ENCODE measurements around the gene MAGEA10. TPM values are rescaled to one million over a fixed set of nuclear protein-coding genes. Genes with fewer than 3 reads are reported as not detected.

Gene MAGEA10
- polyA plus RNA-seq, 3 donors, result not detected

DNA sequence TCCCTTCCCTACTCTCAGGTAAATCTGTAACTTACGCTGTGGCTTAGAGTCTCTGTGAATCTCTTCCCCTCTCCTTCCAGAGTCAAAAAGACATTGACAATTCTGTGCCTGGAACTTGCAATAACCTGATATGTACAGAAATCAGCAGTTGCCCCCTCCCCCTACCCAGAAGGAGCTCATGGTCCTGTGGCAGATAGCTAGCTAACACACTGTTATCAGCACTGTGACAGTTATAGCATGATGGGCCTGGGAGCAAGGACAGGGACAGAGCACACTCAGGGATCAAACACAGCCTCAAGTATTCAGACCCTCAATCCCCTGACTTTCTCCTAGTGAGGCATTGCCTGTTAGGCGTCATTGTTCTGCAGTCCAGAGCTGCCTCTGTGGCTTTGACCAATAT, 18.7 kb upstream of the MAGEA10 start:
- no peaks in the 10 kb centered on the region for H4K20me1 ChIP-seq (ENCODE audit: insufficient read depth, low read length)
- no peak overlapping the region for H3K9ac ChIP-seq (ENCODE audit: insufficient read depth, low read length, poor library complexity, severe bottlenecking)
- H3K4me2 ChIP-seq (replicated peaks; ENCODE audit: extremely low read depth, low read length, poor library complexity, severe bottlenecking), result no peak overlapping the region
- no peaks in the 10 kb centered on the region for H3K79me2 ChIP-seq (ENCODE audit: insufficient read depth, low read length)
- no peak overlapping the region for H2AFZ ChIP-seq (ENCODE audit: insufficient read depth, low read depth, low read length, poor library complexity, severe bottlenecking)
- no peak overlapping the region for H3K4me3 ChIP-seq (replicated peaks in 1 of 3; ENCODE audit: low read depth in 2 of 3, low read length in 3 of 3)
- 60% methylated on average over 1 of the region's 2 CpGs for WGBS (ENCODE audit: insufficient coverage)
- H3K4me1 Mint-ChIP-seq, result no peaks in the 10 kb centered on the region
- no peaks in the 10 kb centered on the region for H3K27me3 Mint-ChIP-seq (ENCODE audit: low read depth in 3 of 3)
- H3K4me3 Mint-ChIP-seq, result no peak overlapping the region
- no peaks in the 10 kb centered on the region for H3K27me3 ChIP-seq (ENCODE audit: control insufficient read depth in 2 of 2, insufficient read depth in 2 of 2, low read length in 2 of 2)
- TF ChIP-seq, protein P1, sequence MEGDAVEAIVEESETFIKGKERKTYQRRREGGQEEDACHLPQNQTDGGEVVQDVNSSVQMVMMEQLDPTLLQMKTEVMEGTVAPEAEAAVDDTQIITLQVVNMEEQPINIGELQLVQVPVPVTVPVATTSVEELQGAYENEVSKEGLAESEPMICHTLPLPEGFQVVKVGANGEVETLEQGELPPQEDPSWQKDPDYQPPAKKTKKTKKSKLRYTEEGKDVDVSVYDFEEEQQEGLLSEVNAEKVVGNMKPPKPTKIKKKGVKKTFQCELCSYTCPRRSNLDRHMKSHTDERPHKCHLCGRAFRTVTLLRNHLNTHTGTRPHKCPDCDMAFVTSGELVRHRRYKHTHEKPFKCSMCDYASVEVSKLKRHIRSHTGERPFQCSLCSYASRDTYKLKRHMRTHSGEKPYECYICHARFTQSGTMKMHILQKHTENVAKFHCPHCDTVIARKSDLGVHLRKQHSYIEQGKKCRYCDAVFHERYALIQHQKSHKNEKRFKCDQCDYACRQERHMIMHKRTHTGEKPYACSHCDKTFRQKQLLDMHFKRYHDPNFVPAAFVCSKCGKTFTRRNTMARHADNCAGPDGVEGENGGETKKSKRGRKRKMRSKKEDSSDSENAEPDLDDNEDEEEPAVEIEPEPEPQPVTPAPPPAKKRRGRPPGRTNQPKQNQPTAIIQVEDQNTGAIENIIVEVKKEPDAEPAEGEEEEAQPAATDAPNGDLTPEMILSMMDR (IDR thresholded peaks at IDR 0.05), result no peak
- H3K36me3 Mint-ChIP-seq, result no peaks in the 10 kb centered on the region
- no peaks in the 10 kb centered on the region for H3K36me3 ChIP-seq (replicated peaks in 1 of 2; ENCODE audit: control insufficient read depth in 1 of 2, insufficient read depth in 2 of 2, low read length in 2 of 2)
- peaks cover 0 to 3% (median 0%) of the 10 kb centered on the region in 7 donors for H3K9me3 Mint-ChIP-seq
- H3K4me1 ChIP-seq (ENCODE audit: control insufficient read depth in 1 of 2, insufficient read depth in 2 of 2, low read length in 2 of 2), result no peaks in the 10 kb centered on the region
- H3K27ac Mint-ChIP-seq, result no peak overlapping the region
- no peaks in the 10 kb centered on the region for H3K9me3 ChIP-seq (replicated peaks in 1 of 2; ENCODE audit: control insufficient read depth in 1 of 2, insufficient read depth in 1 of 2, low read length in 2 of 2)
- no peak overlapping the region for H3K27ac ChIP-seq (ENCODE audit: low read depth in 1 of 2, low read length in 2 of 2)
- intact Hi-C loops (cut with micrococcal nuclease), result no loop called here
- no peak for DNase-seq

DNA sequence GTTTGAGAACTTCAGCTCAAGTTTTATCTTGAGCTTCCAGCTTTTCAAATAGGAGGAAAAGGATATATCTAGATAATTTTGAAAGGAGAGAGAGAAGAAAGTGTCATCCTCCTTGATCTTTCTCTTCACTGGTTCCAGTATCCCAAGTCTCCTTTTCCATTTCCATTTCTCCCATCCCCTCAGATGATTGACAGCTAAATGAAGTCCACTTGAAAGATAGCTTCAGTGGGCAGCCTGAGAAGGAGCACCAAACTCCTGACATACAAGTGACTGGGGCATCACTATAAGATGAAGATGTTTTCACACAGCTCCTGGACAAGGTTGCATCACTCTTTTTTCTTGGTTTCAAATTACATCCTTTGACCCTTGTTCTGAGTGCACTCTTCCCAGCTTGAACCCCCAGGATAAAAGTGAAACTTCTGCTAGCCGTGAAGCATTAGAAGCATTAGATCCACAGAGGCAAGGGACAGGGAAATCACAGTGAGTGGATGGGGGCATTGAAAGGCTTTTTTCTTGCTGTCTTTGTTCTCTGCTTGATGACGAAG, 17.5 kb upstream of the MAGEA10 start:
- Histone ChIP-seq H3K9ac (ENCODE audit: insufficient read depth, low read length, poor library complexity, severe bottlenecking) (no peak overlapping the region), H3K9me3 (replicated peaks in 1 of 2; ENCODE audit: control insufficient read depth in 1 of 2, insufficient read depth in 1 of 2, low read length in 2 of 2) (no peaks in the 10 kb centered on the region), H3K79me2 (ENCODE audit: insufficient read depth, low read length) (no peaks in the 10 kb centered on the region), H3K27me3 (ENCODE audit: control insufficient read depth in 2 of 2, insufficient read depth in 2 of 2, low read length in 2 of 2) (no peaks in the 10 kb centered on the region), H4K20me1 (ENCODE audit: insufficient read depth, low read length) (no peaks in the 10 kb centered on the region), H3K36me3 (replicated peaks in 1 of 2; ENCODE audit: control insufficient read depth in 1 of 2, insufficient read depth in 2 of 2, low read length in 2 of 2) (no peaks in the 10 kb centered on the region), H2AFZ (ENCODE audit: insufficient read depth, low read depth, low read length, poor library complexity, severe bottlenecking) (no peak overlapping the region), H3K4me1 (ENCODE audit: control insufficient read depth in 1 of 2, insufficient read depth in 2 of 2, low read length in 2 of 2) (no peaks in the 10 kb centered on the region), H3K27ac (ENCODE audit: low read depth in 1 of 2, low read length in 2 of 2) (no peak overlapping the region), H3K4me2 (replicated peaks; ENCODE audit: extremely low read depth, low read length, poor library complexity, severe bottlenecking) (no peak overlapping the region), H3K4me3 (replicated peaks in 1 of 3; ENCODE audit: low read depth in 2 of 3, low read length in 3 of 3) (no peak overlapping the region)
- peaks cover 0 to 1% (median 0%) of the 10 kb centered on the region in 7 donors for H3K9me3 Mint-ChIP-seq
- H3K27ac Mint-ChIP-seq, result no peak overlapping the region
- no peaks in the 10 kb centered on the region for H3K36me3 Mint-ChIP-seq
- H3K4me3 Mint-ChIP-seq, result no peak overlapping the region
- DNase-seq, result no peak
- TF ChIP-seq, protein P1 (IDR thresholded peaks at IDR 0.05), result no peak
- peaks cover 0 to 1% (median 0%) of the 10 kb centered on the region in 3 donors for H3K27me3 Mint-ChIP-seq (ENCODE audit: low read depth in 3 of 3)
- intact Hi-C loops (cut with micrococcal nuclease), result no loop called here
- H3K4me1 Mint-ChIP-seq, result no peaks in the 10 kb centered on the region
- no CpG with 5 or more reads among the region's 2 CpGs for WGBS (ENCODE audit: insufficient coverage)
